ENCODE measurements around the gene CSTB. TPM values are rescaled to one million over a fixed set of nuclear protein-coding genes. Genes with fewer than 3 reads are reported as not detected.

Gene CSTB
- total and polyA plus RNA-seq, 12 donors = 9.5 to 143 (median 60.6) TPM

GRCh38 chr21:43806017-43806710 lies 30.1 kb upstream of the CSTB start:
- Histone ChIP-seq H3K27me3 (no peaks in the 10 kb centered on the region), H3K27ac (no peak overlapping the region), H3K9me3 (replicated peaks in 1 of 3) (no peaks in the 10 kb centered on the region), H3K4me1 (replicated peaks in 1 of 2) (peaks cover 0 to 6% of the 10 kb centered on the region in 2 donors), H3K36me3 (replicated peaks in 1 of 2) (peaks cover 0 to 28% of the 10 kb centered on the region in 2 donors), H3K4me3 (no peak overlapping the region)
- 87 to 92% (median 90%) methylated on average over 19 to 21 of the region's 21 CpGs for WGBS, 4 donors
- DNase-seq = no peak
- TF ChIP-seq, protein P1, sequence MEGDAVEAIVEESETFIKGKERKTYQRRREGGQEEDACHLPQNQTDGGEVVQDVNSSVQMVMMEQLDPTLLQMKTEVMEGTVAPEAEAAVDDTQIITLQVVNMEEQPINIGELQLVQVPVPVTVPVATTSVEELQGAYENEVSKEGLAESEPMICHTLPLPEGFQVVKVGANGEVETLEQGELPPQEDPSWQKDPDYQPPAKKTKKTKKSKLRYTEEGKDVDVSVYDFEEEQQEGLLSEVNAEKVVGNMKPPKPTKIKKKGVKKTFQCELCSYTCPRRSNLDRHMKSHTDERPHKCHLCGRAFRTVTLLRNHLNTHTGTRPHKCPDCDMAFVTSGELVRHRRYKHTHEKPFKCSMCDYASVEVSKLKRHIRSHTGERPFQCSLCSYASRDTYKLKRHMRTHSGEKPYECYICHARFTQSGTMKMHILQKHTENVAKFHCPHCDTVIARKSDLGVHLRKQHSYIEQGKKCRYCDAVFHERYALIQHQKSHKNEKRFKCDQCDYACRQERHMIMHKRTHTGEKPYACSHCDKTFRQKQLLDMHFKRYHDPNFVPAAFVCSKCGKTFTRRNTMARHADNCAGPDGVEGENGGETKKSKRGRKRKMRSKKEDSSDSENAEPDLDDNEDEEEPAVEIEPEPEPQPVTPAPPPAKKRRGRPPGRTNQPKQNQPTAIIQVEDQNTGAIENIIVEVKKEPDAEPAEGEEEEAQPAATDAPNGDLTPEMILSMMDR (IDR thresholded peaks at IDR 0.05) = no peak
- no peak for TF ChIP-seq POLR2A (IDR thresholded peaks at IDR 0.05)
- intact Hi-C loops (cut with DNase I) = loop anchor here in 1 of 2 donors (10.0 kb wide), 1 partner anchor 139 kb away; no protein-coding TSS in a partner anchor

- no peak for TF ChIP-seq POLR2A (IDR thresholded peaks at IDR 0.05)
- TF ChIP-seq, protein P1 (IDR thresholded peaks at IDR 0.05) = no peak
- H3K4me1 ChIP-seq (replicated peaks in 1 of 2) = no peaks in the 10 kb centered on the region
- no peaks in the 10 kb centered on the region for H3K27me3 ChIP-seq
- no peak overlapping the region for H3K4me3 ChIP-seq
- no peak overlapping the region for H3K27ac ChIP-seq
- peaks cover 0 to 36% of the 10 kb centered on the region in 2 donors for H3K36me3 ChIP-seq (replicated peaks in 1 of 2)
- intact Hi-C loops (cut with DNase I) = loop anchor here in 1 of 2 donors (10.0 kb wide), 1 partner anchor 139 kb away; no protein-coding TSS in a partner anchor
- no peak for DNase-seq
- 79 to 91% (median 86%) methylated on average over 14 of the region's 14 CpGs for WGBS, 4 donors
- H3K9me3 ChIP-seq (replicated peaks in 1 of 3) = no peaks in the 10 kb centered on the region
These were observed 29.2 kb upstream of the CSTB start for GRCh38 chr21:43805275-43805800.

- whole genome bisulfite sequencing, 4 donors = 75 to 88% (median 79%) methylated on average over 27 to 33 of the region's 33 CpGs
- no peaks in the 10 kb centered on the region for H3K9me3 ChIP-seq (replicated peaks in 1 of 3)
- intact Hi-C loops (cut with DNase I) = loop anchor here in 1 of 2 donors (10.0 kb wide), 1 partner anchor 141 kb away; no protein-coding TSS in a partner anchor
These were observed 27.6 kb upstream of the CSTB start for GRCh38 chr21:43803558-43804300.

More at GRCh38 chr21:43803558-43804300, 27.6 kb upstream of the CSTB start:
- DNase-seq = no peak
- no peaks in the 10 kb centered on the region for H3K4me1 ChIP-seq (replicated peaks in 1 of 2)
- no peak overlapping the region for H3K4me3 ChIP-seq
- no peak overlapping the region for H3K27ac ChIP-seq
- H3K27me3 ChIP-seq = no peaks in the 10 kb centered on the region
- peaks cover 0 to 53% of the 10 kb centered on the region in 2 donors for H3K36me3 ChIP-seq (replicated peaks in 1 of 2)
- no peak for TF ChIP-seq POLR2A (IDR thresholded peaks at IDR 0.05)
- TF ChIP-seq, protein P1 (IDR thresholded peaks at IDR 0.05) = no peak

Data from adrenal gland (tissue), 12 donors.